ENCODE data around the gene CCDC73. TPM values are rescaled to one million over a fixed set of nuclear protein-coding genes. Genes with fewer than 3 reads are reported as not detected.

CCDC73 gene
- total RNA-seq, result under 0.01 and 0.14 TPM in 2 replicates

GRCh38 chr11:32794439-32794838 lies at the start of gene CCDC73:
TSS of gene CCDC73 (minus strand) at chr11:32794662. CDS start at chr11:32760243, 34,419 bp downstream.

DNA sequence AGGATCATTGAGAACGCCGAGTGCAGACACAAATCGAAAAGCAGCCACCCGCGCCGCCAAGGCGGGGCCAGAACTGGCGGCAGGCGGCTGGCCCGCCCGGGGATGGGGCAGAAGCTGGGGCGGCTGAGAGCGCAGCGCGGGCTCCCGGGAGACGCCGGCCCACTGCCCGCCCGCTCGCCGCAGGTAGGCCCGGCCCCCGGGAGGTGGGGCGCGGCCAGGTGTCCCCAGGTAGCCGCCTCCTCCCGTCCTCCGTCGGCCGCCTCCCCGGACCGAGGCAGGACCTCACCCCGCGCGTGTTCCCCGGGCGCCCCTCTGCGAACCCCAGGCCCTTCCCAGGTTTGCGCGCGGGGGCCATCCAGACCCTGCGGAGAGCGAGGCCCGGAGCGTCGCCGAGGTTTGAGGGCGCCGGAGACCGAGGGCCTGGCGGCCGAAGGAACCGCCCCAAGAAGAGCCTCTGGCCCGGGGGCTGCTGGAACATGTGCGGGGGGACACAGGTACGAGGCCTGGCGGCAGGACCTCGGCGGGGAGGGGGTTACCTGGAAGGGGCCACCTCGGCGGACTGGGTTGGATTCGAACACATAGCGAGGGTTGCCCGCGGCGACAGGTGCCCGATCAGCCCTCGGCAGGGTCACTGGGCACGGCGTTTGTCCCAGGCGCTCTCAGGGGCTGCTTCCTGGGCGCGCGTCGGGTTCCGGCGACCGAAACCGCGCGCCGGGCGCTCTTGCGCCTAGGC lies 35.4 kb upstream of the CCDC73 start, which contains the start of gene PRRG4:
PRRG4 (plus strand) TSS at position 248 of the 733 bp plus-strand sequence. CDS start 603 bp downstream, outside the sequence.

DNA sequence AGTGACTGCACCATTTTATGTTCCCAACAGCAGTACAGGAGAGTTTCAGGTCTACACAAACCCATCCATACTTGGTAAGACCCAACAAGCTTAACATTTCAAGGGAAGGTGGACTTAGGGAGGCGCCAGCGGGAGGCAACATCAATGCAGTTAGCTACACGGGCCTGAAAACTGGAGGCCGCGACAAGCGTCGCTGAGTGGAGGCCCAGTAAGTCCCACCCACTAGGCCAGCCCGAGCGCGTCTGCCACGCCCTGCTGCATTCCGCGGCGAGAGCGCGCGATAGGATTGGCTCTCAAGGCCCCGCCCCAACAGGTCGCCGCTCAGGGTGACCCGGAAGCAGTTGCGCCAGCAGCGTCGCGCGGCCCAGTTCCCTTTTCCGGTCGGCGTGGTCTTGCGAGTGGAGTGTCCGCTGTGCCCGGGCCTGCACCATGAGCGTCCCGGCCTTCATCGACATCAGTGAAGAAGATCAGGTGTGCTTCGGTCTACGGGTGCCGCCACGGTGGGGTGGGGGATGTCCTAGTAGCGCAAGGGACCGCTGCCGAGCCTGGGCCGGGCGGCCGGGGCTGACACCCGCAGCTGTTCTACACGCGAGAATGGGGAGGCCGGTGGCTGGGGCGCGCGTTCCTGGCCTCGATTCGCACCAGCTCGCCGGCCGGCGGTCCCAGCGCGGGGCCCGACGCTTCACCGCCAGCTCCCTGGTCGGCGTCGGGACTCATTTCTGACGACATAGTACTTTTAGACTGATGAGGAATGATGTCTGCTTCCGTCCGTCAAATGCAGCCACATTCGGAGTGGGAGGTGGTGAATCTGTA lies 210.8 kb downstream of the CCDC73 start, which contains the start of gene EIF3M:
EIF3M (plus strand) TSS at position 373 of the 813 bp plus-strand sequence; CDS start at position 430, 57 bp downstream.

Other genes with a start within 250 kb of the CCDC73 start
- 285 and 570 TPM in 2 replicates for gene EIF3M, start 210.8 kb downstream of the CCDC73 start, total RNA-seq
- gene PRRG4, start 35.3 kb upstream of the CCDC73 start, total RNA-seq, result 9.9 and 27.9 TPM in 2 replicates
- 19.8 and 37.1 TPM in 2 replicates for gene QSER1, start 98.1 kb upstream of the CCDC73 start, total RNA-seq
- gene DEPDC7, start 221.2 kb upstream of the CCDC73 start, total RNA-seq, result 2.7 and 3.1 TPM in 2 replicates
- 17.1 and 19.9 TPM in 2 replicates for gene TCP11L1, start 244.9 kb upstream of the CCDC73 start, total RNA-seq

Data from nasal cavity respiratory epithelium epithelial cell of viscerocranial mucosa (primary cell).